AG09309 (cell line): Measurements from ENCODE around the gene DDX5.

Experiments used
- DNase-seq: peaks from one replicate; pipeline ENCODE4 v3.0.0-alpha.2; 2010; ENCODE audit warnings: low read depth
- H3K4me3 ChIP-seq: 2 replicates; pipeline ENCODE4 v1.5.1; 2011; ENCODE audit warnings: mild to moderate bottlenecking, low read depth, low read length, moderate library complexity; ENCODE audit not compliant: control insufficient read depth
- TF ChIP-seq, protein P1 (sequence below): IDR thresholded peaks from 2 replicates; pipeline ENCODE4 v1.5.1; 2011; ENCODE audit warnings: mild to moderate bottlenecking, low read depth, low read length, inconsistent platforms; ENCODE audit not compliant: insufficient read depth, control insufficient read depth; ENCODE audit errors: missing control alignments

DDX5 gene

DNA sequence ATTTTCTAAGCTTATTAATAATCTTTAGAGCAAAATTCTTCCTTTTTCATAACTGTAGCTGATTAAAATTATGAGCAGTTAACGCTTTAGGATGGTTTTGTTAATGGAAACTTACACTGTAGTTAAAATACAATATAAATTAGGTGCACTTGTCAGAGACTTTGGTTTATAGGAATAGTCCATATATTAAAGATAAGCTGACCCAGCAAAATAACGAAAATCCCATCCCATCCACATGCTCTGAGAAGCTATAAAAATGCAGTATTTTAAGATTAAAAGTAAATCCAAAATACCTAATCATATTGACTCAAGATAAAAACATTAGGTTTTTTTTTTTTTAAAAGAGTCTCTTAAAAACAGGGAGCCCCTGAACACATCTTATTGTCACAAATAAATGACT, 38.7 kb upstream of the DDX5 start:
- H3K4me3 ChIP-seq: no peak overlapping the region
- DNase-seq: no peak
- TF ChIP-seq, protein P1, sequence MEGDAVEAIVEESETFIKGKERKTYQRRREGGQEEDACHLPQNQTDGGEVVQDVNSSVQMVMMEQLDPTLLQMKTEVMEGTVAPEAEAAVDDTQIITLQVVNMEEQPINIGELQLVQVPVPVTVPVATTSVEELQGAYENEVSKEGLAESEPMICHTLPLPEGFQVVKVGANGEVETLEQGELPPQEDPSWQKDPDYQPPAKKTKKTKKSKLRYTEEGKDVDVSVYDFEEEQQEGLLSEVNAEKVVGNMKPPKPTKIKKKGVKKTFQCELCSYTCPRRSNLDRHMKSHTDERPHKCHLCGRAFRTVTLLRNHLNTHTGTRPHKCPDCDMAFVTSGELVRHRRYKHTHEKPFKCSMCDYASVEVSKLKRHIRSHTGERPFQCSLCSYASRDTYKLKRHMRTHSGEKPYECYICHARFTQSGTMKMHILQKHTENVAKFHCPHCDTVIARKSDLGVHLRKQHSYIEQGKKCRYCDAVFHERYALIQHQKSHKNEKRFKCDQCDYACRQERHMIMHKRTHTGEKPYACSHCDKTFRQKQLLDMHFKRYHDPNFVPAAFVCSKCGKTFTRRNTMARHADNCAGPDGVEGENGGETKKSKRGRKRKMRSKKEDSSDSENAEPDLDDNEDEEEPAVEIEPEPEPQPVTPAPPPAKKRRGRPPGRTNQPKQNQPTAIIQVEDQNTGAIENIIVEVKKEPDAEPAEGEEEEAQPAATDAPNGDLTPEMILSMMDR: no peak

DNA sequence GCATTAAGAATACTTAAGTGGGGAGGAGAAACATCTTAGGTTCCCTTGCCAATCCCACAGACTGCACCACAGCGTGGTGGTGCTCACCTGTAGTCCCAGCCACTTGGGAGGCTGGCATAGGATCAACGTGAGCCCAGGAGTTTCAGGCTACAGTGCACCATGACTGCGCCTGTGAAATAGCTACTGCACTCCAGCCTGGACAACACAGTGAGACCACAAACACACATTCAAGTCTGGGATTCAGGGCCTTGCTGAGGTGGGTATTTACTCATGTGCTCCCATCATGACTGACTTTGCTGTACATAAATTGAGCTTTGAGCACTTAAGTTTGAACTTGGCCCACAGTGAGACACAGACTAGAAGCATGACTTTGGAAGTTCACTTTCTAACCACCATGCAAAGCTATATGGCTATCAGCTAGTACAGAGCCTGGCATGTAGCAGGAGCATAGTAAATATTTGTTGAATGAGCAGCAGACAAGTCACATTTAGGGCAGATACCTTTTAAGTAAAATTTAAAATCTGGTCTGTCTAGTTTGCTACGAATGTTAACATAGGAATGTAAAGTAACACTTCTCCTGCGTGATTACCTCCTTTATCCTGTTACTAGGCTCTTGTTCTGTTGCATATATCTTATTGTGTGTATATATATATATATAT, 34.2 kb upstream of the DDX5 start:
- DNase-seq: no peak
- H3K4me3 ChIP-seq: no peak overlapping the region
- TF ChIP-seq, protein P1: no peak

DNA sequence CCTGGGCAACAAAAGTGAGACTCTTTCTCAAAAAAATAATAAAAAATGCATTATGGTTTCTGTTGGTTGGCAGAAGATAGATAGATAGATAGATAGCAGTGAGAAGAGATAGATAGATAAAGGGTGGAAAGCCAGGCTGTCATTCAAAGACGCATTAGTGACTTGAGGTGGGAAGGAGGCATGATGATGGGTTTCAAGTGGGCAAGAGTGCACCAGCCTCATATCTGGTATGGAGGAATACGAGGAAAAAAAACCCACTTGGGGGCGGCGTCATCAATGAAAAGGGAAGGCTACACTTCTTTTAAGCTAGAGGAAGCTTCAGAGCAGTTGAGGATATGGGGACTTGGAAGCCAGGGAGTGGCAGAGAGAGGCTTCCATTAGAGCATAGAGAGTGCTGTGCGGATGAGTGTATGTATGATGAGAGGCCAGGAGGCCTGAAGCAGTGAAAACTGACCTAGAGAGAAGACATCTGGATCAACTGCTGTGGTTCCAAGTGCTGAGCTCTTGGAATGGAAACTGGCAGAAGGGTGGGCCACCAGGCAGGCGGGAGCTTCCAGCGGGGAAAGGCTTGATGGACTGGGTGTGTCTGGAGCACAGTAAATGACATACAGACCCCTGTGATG, 32.5 kb upstream of the DDX5 start:
- TF ChIP-seq, protein P1: no peak
- DNase-seq: no peak
- no peak overlapping the region for H3K4me3 ChIP-seq

DNA sequence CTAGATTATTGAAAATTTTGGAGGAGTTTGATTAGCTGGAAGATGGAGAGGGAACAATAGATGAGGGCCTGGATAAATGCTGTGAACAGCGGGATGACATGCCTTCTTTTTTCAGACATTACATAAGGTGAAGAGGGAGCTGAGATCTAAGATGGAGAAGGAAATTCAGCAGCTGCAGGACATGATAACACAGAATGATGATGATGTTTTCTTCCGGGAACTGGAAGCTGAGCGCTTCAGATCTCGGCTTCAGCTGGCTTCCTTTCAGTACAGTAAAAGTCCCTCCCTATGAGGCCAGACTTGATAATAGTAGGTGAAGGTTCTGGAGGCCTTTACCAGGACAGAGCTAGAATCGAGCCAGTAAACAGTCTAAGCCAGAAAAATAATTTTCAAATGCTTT, 31.4 kb upstream of the DDX5 start:
- TF ChIP-seq, protein P1: no peak
- no peak for DNase-seq

DNA sequence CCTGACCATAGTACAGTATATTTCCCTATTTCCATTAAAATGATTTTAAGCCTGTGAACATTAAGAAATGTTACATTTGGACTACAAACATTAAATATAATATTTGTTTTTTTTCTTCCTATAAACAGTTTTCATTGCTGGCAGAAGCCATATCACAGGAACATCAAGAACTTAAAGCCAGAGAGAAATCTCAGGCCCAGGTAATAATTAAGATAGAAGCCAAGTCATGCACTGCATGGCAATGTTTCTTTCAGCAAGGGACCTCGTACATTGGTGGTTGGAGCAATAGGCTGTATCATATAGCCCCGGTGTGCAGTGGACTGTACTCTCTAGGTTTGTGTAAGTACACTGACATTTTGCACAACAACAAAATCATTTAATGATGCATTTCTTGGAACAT, 30.8 kb upstream of the DDX5 start:
- TF ChIP-seq, protein P1: no peak
- no peak for DNase-seq
- H3K4me3 ChIP-seq: no peak overlapping the region

More for the DNA sequence above, 31.4 kb upstream of the DDX5 start:
- no peak overlapping the region for H3K4me3 ChIP-seq

DNA sequence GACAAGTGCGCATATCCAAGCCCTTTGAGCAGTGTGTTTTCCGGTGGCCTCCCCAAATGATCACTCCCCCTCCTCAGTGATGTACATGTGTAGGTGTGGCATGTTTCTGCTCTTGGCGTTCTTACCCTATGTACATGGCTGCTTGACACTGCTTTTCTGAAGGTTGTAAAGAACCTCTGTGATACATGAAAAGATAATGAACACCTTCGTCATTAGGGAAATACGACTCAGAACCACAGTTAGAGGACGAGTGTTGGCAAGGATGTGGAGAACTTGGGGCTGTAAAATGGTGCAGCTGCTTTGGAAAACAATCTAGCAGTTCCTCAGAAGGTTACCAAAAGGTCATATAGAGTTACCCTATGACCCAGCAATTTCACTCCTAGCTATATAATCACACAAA, 29.3 kb upstream of the DDX5 start:
- TF ChIP-seq, protein P1: no peak
- H3K4me3 ChIP-seq: no peak overlapping the region

DNA sequence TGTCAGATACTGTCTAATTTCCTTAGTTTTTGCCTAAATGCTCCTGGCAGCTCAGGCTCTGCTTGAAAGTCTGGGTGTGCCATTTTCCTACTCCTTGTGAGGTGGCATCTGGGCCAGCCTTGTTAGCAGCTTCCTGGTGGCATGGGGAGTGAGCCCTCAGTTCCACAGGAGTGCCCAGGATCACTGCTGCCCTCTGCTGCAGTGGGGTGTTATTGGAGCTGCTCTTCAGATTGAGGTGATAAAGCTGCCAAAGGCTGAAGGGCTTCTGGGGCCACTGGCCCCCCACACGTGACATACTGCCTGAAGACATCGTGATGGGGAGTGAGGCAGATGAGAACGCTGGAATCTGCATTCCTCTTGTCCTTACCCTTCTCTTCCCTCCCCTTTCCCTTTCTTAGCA, 28.1 kb upstream of the DDX5 start:
- DNase-seq: no peak
- no peak overlapping the region for H3K4me3 ChIP-seq
- TF ChIP-seq, protein P1: peak; percentile 21

More for the DNA sequence above, 29.3 kb upstream of the DDX5 start:
- DNase-seq: no peak
